Activated naive CD4-positive, alpha-beta T cell treated with anti-CD3 and anti-CD28 coated beads, Interleukin-2, amount 50 U/mL, for 24 hours (primary cell): ENCODE results near the gene MAGI1.
"Not testable (repeated sequence)": the region's sequence is repeated elsewhere in the genome, so short reads cannot be mapped to it uniquely, and the experiment has no call there.

Source experiments
- H3K27ac Mint-ChIP-seq: one replicate; pipeline ENCODE4 v1.8.0; 2021; ENCODE audit warnings: mild to moderate bottlenecking, mixed read lengths
- H3K27me3 Mint-ChIP-seq: one replicate; pipeline ENCODE4 v1.8.0; 2021; ENCODE audit warnings: mixed read lengths
- H3K36me3 Mint-ChIP-seq: one replicate; pipeline ENCODE4 v1.8.0; 2021; ENCODE audit warnings: mixed read lengths
- H3K4me1 Mint-ChIP-seq: one replicate; pipeline ENCODE4 v1.8.0; 2021; ENCODE audit warnings: mixed read lengths
- H3K4me3 Mint-ChIP-seq: one replicate; pipeline ENCODE4 v1.8.0; 2021; ENCODE audit warnings: mild to moderate bottlenecking, mixed read lengths
- H3K9me3 Mint-ChIP-seq: one replicate; pipeline ENCODE4 v1.8.0; 2021; ENCODE audit warnings: mixed read lengths

Gene MAGI1

DNA sequence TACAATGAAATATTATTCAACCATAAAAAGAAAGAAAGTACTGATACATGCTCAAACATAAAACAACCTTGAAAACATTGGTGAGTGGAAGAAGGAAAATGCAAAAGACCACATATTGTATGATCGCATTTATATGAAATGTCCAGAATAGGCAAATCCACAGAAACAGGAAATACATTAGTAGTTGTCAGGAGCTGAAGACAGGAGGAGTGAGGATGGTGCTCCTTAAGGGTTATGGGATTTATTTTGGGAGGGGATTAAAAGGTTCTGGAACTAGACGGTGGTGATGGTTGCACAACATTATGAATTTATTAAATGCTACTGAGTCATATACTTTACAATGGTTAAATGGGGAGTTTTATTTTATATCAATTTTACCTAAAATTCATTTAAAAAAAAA, 12.1 kb upstream of the MAGI1 start:
- no peaks in the 10 kb centered on the region for H3K4me1 Mint-ChIP-seq
- H3K27ac Mint-ChIP-seq, result no peak overlapping the region
- H3K27me3 Mint-ChIP-seq, result peaks cover 1% of the 10 kb centered on the region
- no peak overlapping the region for H3K4me3 Mint-ChIP-seq
- no peaks in the 10 kb centered on the region for H3K36me3 Mint-ChIP-seq
- no peaks in the 10 kb centered on the region for H3K9me3 Mint-ChIP-seq

DNA sequence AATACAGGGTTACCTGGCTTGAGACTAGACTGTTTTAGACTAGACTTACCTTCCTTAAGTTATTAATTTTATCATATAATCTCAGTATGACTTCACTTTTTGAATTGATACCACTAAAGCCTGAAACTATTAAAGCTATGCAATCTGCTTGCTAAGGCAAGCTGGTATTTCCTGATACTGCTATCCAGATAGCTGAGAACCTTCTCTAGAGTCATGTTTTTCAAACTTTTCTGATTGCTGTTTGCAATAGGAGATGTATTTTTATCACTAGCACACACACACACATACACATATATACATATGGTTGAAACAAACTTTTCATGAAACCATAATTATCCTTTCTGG, 9.3 kb upstream of the MAGI1 start:
- Mint-ChIP-seq H3K27ac (no peak overlapping the region), H3K9me3 (no peaks in the 10 kb centered on the region), H3K4me1 (no peaks in the 10 kb centered on the region), H3K36me3 (no peaks in the 10 kb centered on the region), H3K27me3 (peaks cover 4% of the 10 kb centered on the region), H3K4me3 (no peak overlapping the region)

DNA sequence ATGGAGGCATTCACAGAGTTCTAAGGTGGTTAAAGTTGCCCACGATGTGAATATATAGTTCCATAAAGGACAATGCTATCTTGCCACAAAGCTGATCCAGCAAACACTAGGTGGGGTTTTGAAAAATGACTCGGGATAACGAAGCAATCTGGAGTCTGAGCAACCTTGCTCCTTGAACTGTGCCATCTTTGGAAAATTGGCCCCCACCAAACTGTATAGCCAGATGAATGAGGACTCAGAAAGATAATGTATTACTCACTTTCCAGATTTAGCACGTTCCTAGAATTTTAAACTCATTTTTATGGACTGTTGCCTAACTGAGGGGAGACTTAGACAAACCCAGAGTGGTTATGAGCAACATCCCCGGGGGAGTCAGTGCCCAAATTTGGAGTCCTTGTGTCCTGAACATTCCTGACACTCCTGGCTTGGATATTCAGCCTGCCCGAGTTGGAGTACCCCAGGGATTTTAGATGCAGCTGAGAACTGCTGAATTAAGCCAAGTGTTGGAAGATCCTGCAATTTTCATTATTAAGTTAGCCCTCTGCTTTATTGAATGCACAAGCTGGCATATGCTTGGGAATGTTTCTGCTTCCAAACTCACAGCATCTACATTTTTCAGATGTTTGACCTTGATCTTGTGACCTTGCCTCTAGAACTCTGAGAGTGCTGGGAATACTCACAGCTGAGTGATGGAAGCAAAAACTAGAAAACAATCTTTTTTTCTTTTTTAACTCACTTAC, 8.8 kb upstream of the MAGI1 start:
- H3K27me3 Mint-ChIP-seq, result peaks cover 4% of the 10 kb centered on the region
- H3K36me3 Mint-ChIP-seq, result no peaks in the 10 kb centered on the region
- H3K4me1 Mint-ChIP-seq, result no peaks in the 10 kb centered on the region
- H3K9me3 Mint-ChIP-seq, result no peaks in the 10 kb centered on the region
- H3K27ac Mint-ChIP-seq, result no peak overlapping the region
- H3K4me3 Mint-ChIP-seq, result no peak overlapping the region

DNA sequence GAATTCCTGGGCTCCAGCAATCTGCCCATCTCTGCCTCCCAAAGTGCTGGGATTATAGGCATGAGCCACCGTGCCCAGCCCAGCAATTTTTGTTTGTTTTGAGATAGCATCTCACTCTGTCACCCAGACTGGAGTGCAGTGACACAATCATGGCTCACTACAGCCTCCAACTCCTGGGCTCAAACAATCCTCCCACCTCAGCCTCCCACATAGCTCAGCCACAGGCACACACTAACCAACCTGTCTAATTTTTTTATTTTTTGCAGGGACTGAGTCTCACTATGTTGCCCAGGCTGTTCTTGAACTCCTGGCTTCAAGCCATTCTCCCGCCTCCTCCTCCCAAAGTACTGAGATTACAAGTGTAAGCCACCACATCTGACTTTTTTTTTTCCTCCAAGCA, 7.6 kb upstream of the MAGI1 start:
- not testable (repeated sequence) for H3K27ac Mint-ChIP-seq, H3K4me1 Mint-ChIP-seq
- H3K27me3 Mint-ChIP-seq, result peaks cover 10% of the 10 kb centered on the region

DNA sequence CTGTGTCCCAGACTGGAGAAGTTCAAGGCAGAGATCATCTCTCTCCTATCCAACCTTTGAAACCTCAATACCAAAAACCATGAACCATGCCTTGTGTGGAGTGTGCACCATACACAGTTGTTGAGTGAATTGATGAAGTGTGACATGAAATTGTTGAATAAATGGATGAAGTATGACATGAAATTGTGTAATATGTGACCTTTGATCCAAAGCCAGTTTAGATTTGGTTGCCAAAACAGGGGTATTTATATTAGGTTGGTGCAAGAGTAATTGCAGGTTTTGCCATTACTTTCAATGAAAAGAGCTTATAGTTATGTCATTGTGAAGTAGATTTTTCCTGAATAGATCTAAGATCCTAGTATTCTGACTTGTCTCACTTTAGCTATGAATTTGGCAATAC, 3.1 kb upstream of the MAGI1 start:
- no peaks in the 10 kb centered on the region for H3K9me3 Mint-ChIP-seq
- H3K36me3 Mint-ChIP-seq, result no peaks in the 10 kb centered on the region
- no peak overlapping the region for H3K4me3 Mint-ChIP-seq
- peaks cover 40% of the 10 kb centered on the region for H3K27me3 Mint-ChIP-seq
- peaks cover 15% of the 10 kb centered on the region for H3K4me1 Mint-ChIP-seq
- no peak overlapping the region for H3K27ac Mint-ChIP-seq

More for the DNA sequence above, 7.6 kb upstream of the MAGI1 start:
- not testable (repeated sequence) for H3K9me3 Mint-ChIP-seq, H3K4me3 Mint-ChIP-seq, H3K36me3 Mint-ChIP-seq

DNA sequence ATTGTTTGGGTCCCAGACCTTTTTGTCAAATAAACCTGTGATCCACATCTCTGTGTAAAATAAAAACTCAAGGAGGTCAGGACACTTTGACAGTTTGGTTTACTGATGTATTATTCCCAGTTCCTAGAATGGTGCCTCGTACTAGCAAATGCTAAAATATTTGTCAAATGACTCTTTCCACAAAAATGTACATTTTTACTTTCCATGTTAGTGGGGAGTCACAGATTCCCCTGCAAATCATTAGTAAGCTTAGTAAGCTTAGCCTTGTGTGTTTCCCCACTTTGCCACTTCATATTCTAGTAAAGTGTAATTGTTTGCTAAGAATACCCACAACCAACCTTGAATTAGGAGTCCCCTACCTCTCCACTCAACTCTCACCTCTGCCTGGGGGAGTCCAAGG, 2.4 kb upstream of the MAGI1 start:
- H3K9me3 Mint-ChIP-seq, result no peaks in the 10 kb centered on the region

DNA sequence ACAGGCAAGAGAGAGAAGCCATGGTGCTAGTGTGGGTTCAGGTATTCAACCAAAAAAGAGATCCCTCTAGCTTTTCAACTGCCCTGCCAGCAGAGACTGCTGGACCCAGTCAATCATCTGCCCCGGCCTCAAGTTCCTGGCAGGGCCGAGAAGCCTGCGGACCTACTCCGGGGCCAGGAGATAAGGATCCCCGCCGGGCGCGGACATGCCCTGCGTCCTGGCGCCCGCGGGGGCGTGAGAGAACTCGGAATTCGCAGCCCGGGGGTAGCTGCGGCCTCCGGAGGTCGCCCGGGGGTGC, 821 bp upstream of the MAGI1 start:
- Mint-ChIP-seq H3K27ac (no peak overlapping the region), H3K9me3 (no peaks in the 10 kb centered on the region), H3K4me3 (no peak overlapping the region), H3K36me3 (no peaks in the 10 kb centered on the region), H3K4me1 (peaks cover 15% of the 10 kb centered on the region), H3K27me3 (peaks cover 58% of the 10 kb centered on the region)

More for the DNA sequence above, 2.4 kb upstream of the MAGI1 start:
- no peak overlapping the region for H3K4me3 Mint-ChIP-seq
- no peaks in the 10 kb centered on the region for H3K36me3 Mint-ChIP-seq
- peaks cover 15% of the 10 kb centered on the region for H3K4me1 Mint-ChIP-seq
- peaks cover 44% of the 10 kb centered on the region for H3K27me3 Mint-ChIP-seq
- no peak overlapping the region for H3K27ac Mint-ChIP-seq

DNA sequence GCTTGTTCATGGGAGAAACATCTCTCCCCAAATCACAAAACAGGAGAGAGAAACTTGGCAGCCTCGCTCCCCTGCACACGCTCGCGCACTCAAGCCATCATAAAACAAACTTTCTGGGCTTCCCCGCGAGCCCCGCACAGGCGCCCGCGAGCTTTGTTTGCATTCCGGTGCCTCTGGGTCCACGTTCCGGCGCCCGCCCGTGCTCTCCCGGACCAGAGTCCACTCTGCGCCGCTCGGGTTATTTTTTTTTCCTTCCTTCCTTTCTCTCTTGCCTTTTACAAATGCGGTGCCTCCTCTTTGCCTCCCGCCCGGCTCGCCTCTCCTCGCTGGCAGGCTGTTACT, 363 bp downstream of the MAGI1 start:
- Mint-ChIP-seq H3K27ac (no peak overlapping the region), H3K27me3 (peaks cover 58% of the 10 kb centered on the region)

DNA sequence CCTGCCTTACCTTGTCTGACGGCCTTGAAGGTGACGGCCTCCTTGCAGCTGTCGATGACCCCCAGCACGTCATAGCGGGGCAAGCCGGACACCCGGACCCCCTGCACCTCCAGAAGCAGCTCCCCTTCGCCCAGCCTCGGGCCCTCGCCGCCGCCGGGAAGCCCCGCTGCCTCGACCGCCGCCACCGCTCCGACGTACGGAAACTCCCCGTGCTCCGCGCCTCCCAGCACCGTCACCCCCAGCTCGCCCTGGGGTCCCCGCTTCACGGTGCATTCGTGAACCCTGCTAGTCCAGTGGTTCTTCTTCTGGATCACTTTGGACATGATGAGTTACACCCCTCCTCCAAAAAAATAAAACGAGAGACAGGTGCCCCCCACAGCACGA, 740 bp downstream of the MAGI1 start:
- no peaks in the 10 kb centered on the region for H3K36me3 Mint-ChIP-seq
- peaks cover 15% of the 10 kb centered on the region for H3K4me1 Mint-ChIP-seq
- peaks cover 56% of the 10 kb centered on the region for H3K27me3 Mint-ChIP-seq
- H3K9me3 Mint-ChIP-seq, result no peaks in the 10 kb centered on the region
- H3K4me3 Mint-ChIP-seq, result peak overlapping the region; percentile 80
- no peak overlapping the region for H3K27ac Mint-ChIP-seq

More for the DNA sequence above, 363 bp downstream of the MAGI1 start:
- H3K4me3 Mint-ChIP-seq, result peak overlapping the region; percentile 80
- peaks cover 15% of the 10 kb centered on the region for H3K4me1 Mint-ChIP-seq
- H3K9me3 Mint-ChIP-seq, result no peaks in the 10 kb centered on the region
- H3K36me3 Mint-ChIP-seq, result no peaks in the 10 kb centered on the region

DNA sequence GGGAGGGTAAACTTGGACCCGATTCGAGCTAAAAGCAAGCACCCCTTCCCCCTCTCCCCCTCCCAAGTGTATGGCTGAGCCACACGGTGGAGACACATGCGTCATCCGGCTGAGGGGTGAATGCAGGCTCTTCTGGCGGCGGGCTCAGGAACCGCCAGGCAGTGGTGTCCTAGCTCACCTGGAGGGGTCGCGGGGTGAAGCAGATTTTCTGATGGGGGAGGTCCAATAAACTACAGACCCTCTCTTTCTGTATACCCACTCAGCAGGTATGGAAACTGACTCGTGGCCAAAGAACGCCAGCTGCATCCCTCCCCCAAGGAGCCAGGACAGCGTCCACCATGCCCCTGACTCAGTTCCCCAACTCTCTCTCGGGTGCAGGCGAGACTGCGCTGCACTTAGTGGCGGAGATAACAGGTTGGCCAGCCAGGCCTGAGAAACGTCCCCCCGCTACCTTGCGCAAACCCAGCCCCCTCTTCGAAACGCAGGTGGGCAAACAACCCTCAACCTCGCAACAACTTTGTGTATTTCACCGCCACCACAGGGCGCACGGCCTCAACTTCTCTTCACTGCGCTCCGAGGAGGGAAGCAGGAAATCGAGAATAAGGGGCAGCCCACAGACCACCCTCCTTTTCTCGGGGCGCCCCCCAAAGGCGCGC, 1.3 kb downstream of the MAGI1 start:
- H3K36me3 Mint-ChIP-seq, result no peaks in the 10 kb centered on the region

DNA sequence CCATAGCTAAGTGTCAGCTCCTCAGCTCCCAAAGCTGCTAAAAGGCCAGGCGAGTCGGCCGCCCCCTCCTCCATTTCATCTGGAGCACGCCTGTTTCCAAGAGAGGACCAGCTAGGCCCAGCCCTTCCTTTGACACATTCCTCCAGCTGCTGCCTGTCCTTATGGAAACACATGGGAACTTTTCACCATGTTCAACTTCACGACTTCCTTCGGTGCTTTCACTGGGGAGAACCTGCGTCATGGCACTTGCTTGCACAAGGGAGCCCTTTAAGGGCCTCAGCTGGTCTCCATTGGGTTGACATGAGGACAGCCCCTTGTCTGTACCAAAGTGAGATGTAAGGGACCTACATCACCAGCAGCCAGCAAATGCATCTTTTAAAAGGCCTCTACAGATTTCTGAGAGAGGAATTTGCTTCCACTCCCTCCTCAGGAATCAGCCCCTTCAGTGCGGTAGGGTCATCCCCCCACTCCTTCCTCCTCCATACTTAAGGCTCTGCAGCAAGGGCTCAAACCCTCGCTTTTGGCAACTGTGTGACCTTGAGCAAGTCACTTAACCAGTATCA, 2.1 kb downstream of the MAGI1 start:
- H3K27me3 Mint-ChIP-seq, result peaks cover 54% of the 10 kb centered on the region
- no peaks in the 10 kb centered on the region for H3K9me3 Mint-ChIP-seq
- no peak overlapping the region for H3K4me3 Mint-ChIP-seq
- no peak overlapping the region for H3K27ac Mint-ChIP-seq
- no peaks in the 10 kb centered on the region for H3K36me3 Mint-ChIP-seq
- H3K4me1 Mint-ChIP-seq, result peaks cover 15% of the 10 kb centered on the region

More for the DNA sequence above, 1.3 kb downstream of the MAGI1 start:
- no peak overlapping the region for H3K4me3 Mint-ChIP-seq
- H3K27me3 Mint-ChIP-seq, result peaks cover 56% of the 10 kb centered on the region
- H3K27ac Mint-ChIP-seq, result no peak overlapping the region
- H3K9me3 Mint-ChIP-seq, result no peaks in the 10 kb centered on the region
- peaks cover 15% of the 10 kb centered on the region for H3K4me1 Mint-ChIP-seq

DNA sequence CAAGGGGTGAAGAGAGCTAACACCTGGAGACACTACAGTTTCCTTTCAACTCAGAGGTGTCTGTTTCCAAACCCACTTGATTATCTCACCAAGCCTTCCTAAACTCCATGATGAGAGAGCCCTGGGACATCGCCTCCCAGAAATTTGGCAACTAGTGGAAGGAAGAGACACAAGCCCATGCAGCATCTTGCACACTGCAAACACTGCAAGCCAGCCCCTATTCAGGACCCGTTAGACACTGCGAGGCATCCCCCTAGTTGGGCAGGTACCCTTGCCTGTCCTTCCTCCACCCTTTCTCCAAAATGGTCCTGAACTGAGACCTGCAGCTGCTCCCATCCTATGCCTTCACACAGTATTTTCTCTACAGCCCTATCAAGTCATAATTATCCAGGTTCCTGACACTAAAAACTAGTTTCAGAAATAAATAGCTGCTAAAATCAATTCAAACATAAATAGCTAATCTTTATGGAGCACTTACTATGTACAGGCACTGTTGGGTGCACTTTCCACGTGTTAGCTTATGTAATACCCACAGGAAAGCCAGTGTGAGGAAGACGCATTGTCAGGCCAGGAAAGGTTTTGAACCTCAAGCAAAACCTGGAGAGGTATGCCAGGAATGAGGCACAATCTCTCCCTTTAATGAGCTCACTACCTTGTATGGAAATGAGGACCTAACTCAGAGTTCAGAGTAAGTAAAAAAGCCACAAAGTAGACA, 2.8 kb downstream of the MAGI1 start:
- Mint-ChIP-seq H3K9me3 (no peaks in the 10 kb centered on the region), H3K27me3 (peaks cover 48% of the 10 kb centered on the region), H3K4me1 (peaks cover 15% of the 10 kb centered on the region), H3K27ac (no peak overlapping the region), H3K36me3 (no peaks in the 10 kb centered on the region), H3K4me3 (no peak overlapping the region)

DNA sequence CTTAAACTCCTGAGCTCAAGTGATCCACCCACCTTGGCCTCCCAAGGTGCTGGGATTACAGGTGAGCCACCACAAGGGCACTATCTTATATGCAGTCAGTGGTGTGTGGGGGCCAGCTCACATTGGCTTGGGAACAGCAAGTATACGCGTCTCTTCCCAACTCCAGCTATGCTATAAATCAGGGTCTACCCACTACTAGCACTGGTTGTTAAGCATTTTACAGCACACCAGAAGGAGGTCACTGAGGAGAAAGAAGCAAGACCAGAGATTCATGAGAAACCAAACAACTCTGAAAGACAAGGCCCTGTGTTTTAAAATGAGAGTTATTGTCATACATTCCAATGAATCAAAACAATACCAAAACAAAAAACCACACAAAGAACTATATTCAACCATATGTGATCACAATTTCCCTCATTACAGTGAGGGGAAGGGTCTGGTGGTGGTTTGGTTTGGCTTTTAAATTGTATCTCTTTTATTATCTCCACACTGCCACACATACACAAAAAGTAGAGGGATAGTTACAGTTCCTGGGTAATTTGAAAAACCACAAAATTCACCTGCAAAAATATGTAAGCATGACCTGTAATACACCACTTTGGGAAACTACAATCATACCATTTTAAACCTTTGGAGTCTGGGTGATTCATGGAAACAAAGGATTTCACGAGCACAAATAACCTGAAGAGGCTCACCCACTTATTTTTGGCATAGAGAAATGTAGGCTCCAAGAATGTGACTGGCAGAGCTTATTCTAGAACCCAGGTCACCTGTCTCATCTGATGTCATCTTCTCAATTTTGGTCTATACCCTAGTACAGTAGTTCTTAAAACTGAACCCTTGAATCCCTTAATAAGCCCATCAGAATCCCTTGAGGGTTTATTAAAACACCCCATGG, 5.2 kb downstream of the MAGI1 start:
- Mint-ChIP-seq H3K9me3 (no peaks in the 10 kb centered on the region), H3K36me3 (no peaks in the 10 kb centered on the region), H3K27me3 (peaks cover 35% of the 10 kb centered on the region), H3K27ac (no peak overlapping the region), H3K4me1 (peaks cover 13% of the 10 kb centered on the region), H3K4me3 (no peak overlapping the region)

DNA sequence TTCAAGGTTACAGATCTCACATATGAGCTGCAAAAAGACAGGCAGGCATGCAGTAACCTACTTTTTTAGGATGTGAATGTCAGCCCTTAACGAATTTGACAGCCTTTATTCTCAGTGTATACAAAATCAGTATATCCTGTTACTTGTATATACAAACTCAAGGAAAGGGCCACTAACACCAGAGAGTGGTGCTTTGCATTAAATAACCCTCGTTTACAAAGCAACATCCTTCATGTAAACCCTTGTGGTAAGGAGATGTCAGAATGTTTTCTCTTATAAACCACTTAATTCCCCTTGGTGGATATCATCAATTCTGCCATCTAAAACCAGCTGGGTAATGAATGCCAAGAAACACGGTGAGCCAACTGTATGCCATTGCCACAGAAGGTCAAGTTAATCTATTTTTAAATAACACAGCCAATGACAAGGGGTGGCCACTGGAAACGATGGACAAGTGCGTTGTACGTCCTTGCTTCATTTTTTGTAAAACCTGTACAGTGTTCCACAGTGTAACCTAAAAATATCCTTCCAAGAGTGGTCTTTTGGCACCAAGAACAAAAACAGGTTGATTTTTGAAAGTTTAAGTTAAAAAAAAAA, 7.5 kb downstream of the MAGI1 start:
- no peaks in the 10 kb centered on the region for H3K36me3 Mint-ChIP-seq
- H3K27me3 Mint-ChIP-seq, result peaks cover 18% of the 10 kb centered on the region
- no peaks in the 10 kb centered on the region for H3K9me3 Mint-ChIP-seq
- no peaks in the 10 kb centered on the region for H3K4me1 Mint-ChIP-seq
- H3K27ac Mint-ChIP-seq, result no peak overlapping the region
- no peak overlapping the region for H3K4me3 Mint-ChIP-seq

DNA sequence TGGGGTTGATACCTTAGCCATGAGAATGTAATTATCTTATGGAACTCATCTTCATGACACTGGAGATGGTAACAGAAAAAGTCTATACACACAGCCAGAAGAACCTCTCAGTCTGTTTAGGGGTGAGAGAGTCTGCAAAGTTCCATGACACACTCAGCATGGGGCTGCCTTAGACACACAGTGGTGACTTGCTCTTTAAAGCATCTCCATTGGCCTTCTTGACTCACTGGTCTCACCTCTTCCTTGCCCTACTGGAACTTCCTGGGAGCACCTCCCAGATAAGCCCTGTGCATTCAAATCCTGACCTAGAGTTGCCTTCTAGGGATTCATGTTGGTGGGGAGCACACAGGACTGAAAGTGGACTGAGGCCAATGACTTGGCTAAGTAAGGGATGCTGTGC, 9.3 kb downstream of the MAGI1 start:
- H3K9me3 Mint-ChIP-seq, result no peaks in the 10 kb centered on the region
- H3K27ac Mint-ChIP-seq, result no peak overlapping the region
- H3K4me3 Mint-ChIP-seq, result no peak overlapping the region
- H3K27me3 Mint-ChIP-seq, result peaks cover 3% of the 10 kb centered on the region
- H3K4me1 Mint-ChIP-seq, result no peaks in the 10 kb centered on the region
- no peaks in the 10 kb centered on the region for H3K36me3 Mint-ChIP-seq
